Heart right ventricle (tissue), 16 donors: ENCODE measurements around the gene CCDC3. TPM values are rescaled to one million over a fixed set of nuclear protein-coding genes. Genes with fewer than 3 reads are reported as not detected.

Experiments used
- ATAC-seq, 8 donors: fragments of 200-7000 bp; cut with Tn5 transposase; one replicate each; pipeline ENCODE4 v1.9.1; 2020; ENCODE audit warnings: mild to moderate bottlenecking in 8 of 8, moderate library complexity in 8 of 8, moderate number of reproducible peaks in 1 of 8
- DNase-seq, 2 donors: peaks; one replicate each; pipeline ENCODE4 v3.0.0-alpha.2; 2020
- H3K27ac ChIP-seq, 10 donors: fragments of 200-600 bp; sonication (generic) in 2 of 10; one replicate each; pipeline versions ENCODE4 v1.5.0 to v1.8.0; 2020 to 2022; ENCODE audit warnings: mild to moderate bottlenecking in 3 of 10
- H3K27me3 ChIP-seq, 7 donors: fragments of 200-600 bp; one replicate each; pipeline ENCODE4 v1.8.0; 2021 to 2022; ENCODE audit warnings: mild to moderate bottlenecking in 2 of 7
- H3K36me3 ChIP-seq, 9 donors: fragments of 200-600 bp; sonication (generic) in 1 of 9; one replicate each; pipeline versions ENCODE4 v1.5.0 to v1.8.0; 2020 to 2022; ENCODE audit warnings: mild to moderate bottlenecking in 2 of 9
- H3K4me1 ChIP-seq, 9 donors: fragments of 200-600 bp; sonication (generic) in 1 of 9; one replicate each; pipeline versions ENCODE4 v1.5.0 to v1.8.0; 2020 to 2022; ENCODE audit warnings: mild to moderate bottlenecking in 4 of 9
- H3K4me3 ChIP-seq, 10 donors: fragments of 200-600 bp; sonication (generic) in 2 of 10; one replicate each; pipeline versions ENCODE4 v1.5.0 to v1.8.0; 2020 to 2022; ENCODE audit warnings: mild to moderate bottlenecking in 7 of 10, moderate library complexity in 2 of 10
- H3K9me3 ChIP-seq, 11 donors: fragments of 200-600 bp in 10 of 11; sonication (generic) in 2 of 11; one replicate each; pipeline versions ENCODE4 v1.5.0 to v1.8.0; 2013 to 2022; ENCODE audit warnings: mild to moderate bottlenecking in 2 of 11, control low read depth in 1 of 11, moderate library complexity in 1 of 11
- CTCF ChIP-seq, 9 donors: fragments of 200-600 bp; sonication (generic) in 2 of 9; IDR thresholded peaks; one replicate each; pipeline versions ENCODE4 v1.5.0 to v1.8.0; 2021 to 2022; ENCODE audit warnings: antibody characterized with exemption in 9 of 9, mild to moderate bottlenecking in 5 of 9, moderate library complexity in 1 of 9
- WGBS, 2 donors: extraction: QIAGEN DNeasy Blood & Tissue Kit; methylation state at CpG; one replicate each; pipeline ENCODE4 v1.1.7; 2013; ENCODE audit warnings: inconsistent platforms in 1 of 2; 5-methylcytosine and 5-hydroxymethylcytosine counted together
- intact Hi-C, 10 donors: fragments of 100-400 bp; cut with DNase I; formaldehyde crosslinking; loops; one replicate each; pipeline versions ENCODE4 v1.11.1 to v1.14.2; 2022
- polyA plus RNA-seq, 2 donors: library from polyadenylated mRNA; stranded (reverse); fragments of 200-250 nt; gene quantifications; one replicate each; pipeline ENCODE4 v1.2.3, GENCODE V29; 2013
- total RNA-seq, 10 donors: library from RNA; stranded (reverse); fragmentation: NEBNext Ultra II Directional in 3 of 10; extraction: Animal tissue kit (Norgen Biotek cat#: 25700) in 3 of 10; gene quantifications; one replicate each; pipeline versions ENCODE4 v1.2.1 to v1.2.4, GENCODE V29; 2021 to 2023
- donor health status: Arrhythmogenic right ventricular cardiomyopathy.
- donor health status: ischemic (EF 13 %, LVEDD 7.1; RV severe dilation, severe dysfunction).
- donor health status: healthy with polysubstance abuse.
- donor health status: DM: no; HTN: yes; CAD: no.
- donor health status: DM: no; HTN: no; CAD: no.
- donor health status: ischemic (EF 25% LVEDD 6.9; RV normal size, moderate dysfunction).
- donor health status: ischemic (EF 25% LVEDD 5.7; RV mildly dilated, moderate dysfunction).
- donor health status: healthy.
- donor health status: DM: yes; HTN: yes; CAD: no.
- donor health status: Ischemic cardiomyopathy.
- donor health status: ischemic (EF 35%, LVEDD 5.7; RV mildly dilated, moderate dysfunction).
- donor health status: nonischemic (EF 11% LVEDD 7.7; RV severe dilation, severe dysfunction).
- donor health status: DM: yes; HTN: yes; CAD: no.
- donor health status: PGD.
- donor health status: ischemic (EF 29% LVEDD 5.4; RV normal size, mild dysfunction).
- donor health status: nonischemic (EF 23%, LVEDD 6.1; RV moderate dilation, normal function).

Gene CCDC3
- total and polyA plus RNA-seq, 12 donors, result 2.6 to 14.3 (median 6.9) TPM

GRCh38 chr10:12925845-12926244, 75.7 kb downstream of the CCDC3 start:
- TF ChIP-seq CTCF (IDR thresholded peaks at IDR 0.05), result no peak
- H3K4me1 ChIP-seq, result peaks cover 0 to 9% (median 0%) of the 10 kb centered on the region in 9 donors
- no peak overlapping the region for H3K4me3 ChIP-seq
- ATAC-seq (no peak), DNase-seq (no peak)
- H3K27me3 ChIP-seq, result peaks cover 0 to 10% (median 0%) of the 10 kb centered on the region in 7 donors
- 88 to 94% methylated on average over 1 of the region's 1 CpG for WGBS, 2 donors
- intact Hi-C loops, result no loop called here
- peaks cover 0 to 17% (median 5%) of the 10 kb centered on the region in 11 donors for H3K9me3 ChIP-seq
- H3K36me3 ChIP-seq, result no peaks in the 10 kb centered on the region
- no peak overlapping the region for H3K27ac ChIP-seq

GRCh38 chr10:12924911-12925310, 76.6 kb downstream of the CCDC3 start:
- H3K27me3 ChIP-seq, result peaks cover 0 to 10% (median 0%) of the 10 kb centered on the region in 7 donors
- H3K36me3 ChIP-seq, result no peaks in the 10 kb centered on the region
- H3K9me3 ChIP-seq, result peaks cover 0 to 17% (median 5%) of the 10 kb centered on the region in 11 donors
- TF ChIP-seq CTCF (IDR thresholded peaks at IDR 0.05), result no peak
- intact Hi-C loops, result no loop called here
- no peak for DNase-seq
- 93 to 94% methylated on average over 5 of the region's 5 CpGs for WGBS, 2 donors
- no peak for ATAC-seq
- peaks cover 0 to 9% (median 0%) of the 10 kb centered on the region in 9 donors for H3K4me1 ChIP-seq
- no peak overlapping the region for H3K4me3 ChIP-seq
- no peak overlapping the region for H3K27ac ChIP-seq

- peaks cover 0 to 10% (median 0%) of the 10 kb centered on the region in 7 donors for H3K27me3 ChIP-seq
- H3K9me3 ChIP-seq, result peaks cover 0 to 17% (median 5%) of the 10 kb centered on the region in 11 donors
- 58 to 66% methylated on average over 13 of the region's 13 CpGs for WGBS, 2 donors
- ATAC-seq (no peak), DNase-seq (no peak)
- peaks cover 0 to 9% (median 0%) of the 10 kb centered on the region in 9 donors for H3K4me1 ChIP-seq
- intact Hi-C loops, result no loop called here
- TF ChIP-seq CTCF (IDR thresholded peaks at IDR 0.05), result no peak
- no peaks in the 10 kb centered on the region for H3K36me3 ChIP-seq
- no peak overlapping the region for H3K4me3 ChIP-seq
- H3K27ac ChIP-seq, result no peak overlapping the region
These were observed 79.2 kb downstream of the CCDC3 start for GRCh38 chr10:12922117-12922900.

- 43 to 49% methylated on average over 6 of the region's 6 CpGs for WGBS, 2 donors
- ATAC-seq, result peak in 4 of 8 donors; percentile 17 to 42 (median 23)
These were observed 80.3 kb downstream of the CCDC3 start for GRCh38 chr10:12921163-12921562.

More at GRCh38 chr10:12921163-12921562, 80.3 kb downstream of the CCDC3 start:
- no peak overlapping the region for H3K27ac ChIP-seq
- no peak for DNase-seq
- no peaks in the 10 kb centered on the region for H3K36me3 ChIP-seq
- H3K9me3 ChIP-seq, result peaks cover 0 to 7% (median under 1%) of the 10 kb centered on the region in 11 donors
- intact Hi-C loops, result no loop called here
- H3K4me3 ChIP-seq, result no peak overlapping the region
- peaks cover 0 to 9% (median 0%) of the 10 kb centered on the region in 9 donors for H3K4me1 ChIP-seq
- TF ChIP-seq CTCF (IDR thresholded peaks at IDR 0.05), result no peak
- H3K27me3 ChIP-seq, result peaks cover 0 to 10% (median 0%) of the 10 kb centered on the region in 7 donors
